Coronary artery (tissue), 2 donors: ENCODE measurements around the gene ELMOD1.

ENCODE experiments used
- DNase-seq: peaks from one replicate; pipeline ENCODE4 v3.0.0-alpha.2; 2017; ENCODE audit warnings: low spot score
- H3K27ac ChIP-seq, 2 donors: fragments of 200-600 bp; sonication (generic); one replicate each; pipeline ENCODE4 v1.5.1; 2016 to 2019
- H3K4me3 ChIP-seq: fragments of 200-600 bp; sonication (generic); 2 replicates; pipeline ENCODE4 v1.5.1; 2016; ENCODE audit warnings: mild to moderate bottlenecking, moderate library complexity
- CTCF ChIP-seq: fragments of 200-600 bp; sonication (generic); IDR thresholded peaks from one replicate; pipeline ENCODE4 v1.5.1; 2019; ENCODE audit warnings: antibody characterized with exemption

ELMOD1 gene

GRCh38 chr11:107594736-107595135 is 3.8 kb downstream of the ELMOD1 start:
- TF ChIP-seq CTCF, result no peak
- DNase-seq, result no peak
- Histone ChIP-seq H3K4me3 (no peak overlapping the region), H3K27ac (no peak overlapping the region)

- DNase-seq, result no peak
- no peak for TF ChIP-seq CTCF
- H3K27ac ChIP-seq, result no peak overlapping the region
- no peak overlapping the region for H3K4me3 ChIP-seq
Observed at GRCh38 chr11:107598225-107599139, 7.5 kb downstream of the ELMOD1 start.

- Histone ChIP-seq H3K4me3 (no peak overlapping the region), H3K27ac (no peak overlapping the region)
- TF ChIP-seq CTCF, result no peak
- DNase-seq, result no peak
Observed at GRCh38 chr11:107605061-107606006, 14.4 kb downstream of the ELMOD1 start.

- no peak for DNase-seq
- TF ChIP-seq CTCF, result no peak
- H3K27ac ChIP-seq, result no peak overlapping the region
- no peak overlapping the region for H3K4me3 ChIP-seq
Observed at GRCh38 chr11:107606141-107606540, 15.2 kb downstream of the ELMOD1 start.

- TF ChIP-seq CTCF, result no peak
- Histone ChIP-seq H3K4me3 (no peak overlapping the region), H3K27ac (no peak overlapping the region)
- DNase-seq, result no peak
Observed at GRCh38 chr11:107608809-107609208, 17.9 kb downstream of the ELMOD1 start.

GRCh38 chr11:107609400-107610218 is 18.7 kb downstream of the ELMOD1 start:
- no peak overlapping the region for H3K4me3 ChIP-seq
- no peak for TF ChIP-seq CTCF
- no peak overlapping the region for H3K27ac ChIP-seq
- no peak for DNase-seq
